SU-DHL-6 (cell line): ENCODE data around the gene FKBP10.
"Not testable (repeated sequence)": the region's sequence is repeated elsewhere in the genome, so short reads cannot be mapped to it uniquely, and the experiment has no call there.

ENCODE experiments used
- H2AFZ ChIP-seq: fragments of 200-600 bp; sonication (generic); 2 replicates; pipeline ENCODE4 v1.6.1; 2014; ENCODE audit warnings: low read depth, mild to moderate bottlenecking, moderate library complexity, mixed read lengths, antibody characterized with exemption, low read length; ENCODE audit not compliant: severe bottlenecking
- H3F3A ChIP-seq: fragments of 200-600 bp; shearing (Covaris generic); 2 replicates; pipeline ENCODE4 v1.6.0; 2016; ENCODE audit warnings: antibody characterized with exemption, mild to moderate bottlenecking; ENCODE audit not compliant: insufficient read depth
- H3K27ac ChIP-seq: fragments of 200-600 bp; sonication (generic); 2 replicates; pipeline ENCODE4 v1.5.1; 2016; ENCODE audit warnings: low read depth, mild to moderate bottlenecking, low read length, moderate library complexity, mixed read lengths
- H3K27me3 ChIP-seq: fragments of 200-600 bp; sonication (generic), shearing (Covaris generic); 2 replicates; pipeline ENCODE4 v1.6.0; 2014; ENCODE audit warnings: mild to moderate bottlenecking, low read length
- H3K36me3 ChIP-seq: fragments of 200-600 bp; sonication (generic); 2 replicates; pipeline ENCODE4 v1.6.1; 2014; ENCODE audit warnings: mild to moderate bottlenecking, low read length, mixed read lengths
- H3K4me2 ChIP-seq: fragments of 300-600, 200-600 bp; shearing (Covaris generic), sonication (generic); 2 replicates; pipeline ENCODE4 v1.6.0; 2014; ENCODE audit warnings: low read length, low read depth, mild to moderate bottlenecking; ENCODE audit not compliant: poor library complexity, severe bottlenecking
- H3K4me3 ChIP-seq: fragments of 200-600 bp; sonication (generic); 2 replicates; pipeline ENCODE4 v1.5.1; 2014; ENCODE audit warnings: antibody characterized with exemption, low read length, mild to moderate bottlenecking, mixed read lengths; ENCODE audit not compliant: insufficient read depth, poor library complexity, severe bottlenecking
- H3K79me2 ChIP-seq: fragments of 200-600 bp; sonication (generic); 2 replicates; pipeline ENCODE4 v1.6.1; 2014; ENCODE audit warnings: mild to moderate bottlenecking, low read length, moderate library complexity; ENCODE audit not compliant: insufficient read depth
- H3K9ac ChIP-seq: fragments of 200-600 bp; sonication (generic); 2 replicates; pipeline ENCODE4 v1.7.0; 2014; ENCODE audit warnings: mild to moderate bottlenecking, low read length
- H3K9me2 ChIP-seq: fragments of 200-600 bp; sonication (generic); replicated peaks from 2 replicates; pipeline ENCODE4 v1.6.1; 2014; ENCODE audit warnings: low read length; ENCODE audit not compliant: insufficient read depth
- H3K9me3 ChIP-seq: fragments of 200-600 bp; sonication (generic); 2 replicates; pipeline ENCODE4 v1.6.1; 2014; ENCODE audit warnings: low read length, mixed read lengths; ENCODE audit not compliant: insufficient read depth
- H4K20me1 ChIP-seq: fragments of 200-600 bp; sonication (generic); 2 replicates; pipeline ENCODE4 v1.6.1; 2014; ENCODE audit warnings: low read depth, mild to moderate bottlenecking, antibody characterized with exemption, low read length, moderate library complexity, mixed read lengths
- EZH2phosphoT487 ChIP-seq: fragments of 200-600 bp; sonication (generic), shearing (Covaris generic); conservative IDR thresholded peaks from 2 replicates; pipeline ENCODE4 v1.6.1; 2018; ENCODE audit warnings: mild to moderate bottlenecking, antibody characterized with exemption, low read length, moderate library complexity, mixed read lengths
- TF ChIP-seq, protein P1 (sequence below): fragments of 200-600 bp; sonication (generic); IDR thresholded peaks from one replicate; pipeline ENCODE4 v1.5.1; 2017; ENCODE audit warnings: antibody characterized with exemption, mild to moderate bottlenecking, low read length, moderate library complexity; ENCODE audit not compliant: insufficient read depth, poor library complexity, severe bottlenecking

Gene FKBP10

DNA sequence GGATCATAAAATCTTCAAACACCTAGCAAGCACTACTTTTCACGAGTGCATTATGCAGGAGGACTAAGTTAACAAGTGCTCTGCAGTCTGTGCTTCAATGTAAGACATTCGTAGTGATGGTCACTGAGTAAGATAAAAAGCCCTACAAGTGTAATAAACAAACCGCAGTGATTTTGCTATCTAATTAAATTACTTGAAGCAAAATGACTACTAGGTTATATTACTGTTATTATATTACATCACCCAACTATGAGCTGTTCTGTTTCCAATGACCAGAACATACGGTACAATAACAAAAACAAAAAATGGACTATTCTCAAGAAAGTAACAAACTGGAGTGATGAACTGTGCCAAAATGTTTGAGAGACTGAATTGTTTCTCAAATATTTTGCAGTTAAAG lies 36.0 kb downstream of the FKBP10 start:
- H3K9me3 ChIP-seq: no peaks in the 10 kb centered on the region
- H3K4me3 ChIP-seq: no peak overlapping the region
- peaks cover 9% of the 10 kb centered on the region for H3K36me3 ChIP-seq
- TF ChIP-seq, protein P1, sequence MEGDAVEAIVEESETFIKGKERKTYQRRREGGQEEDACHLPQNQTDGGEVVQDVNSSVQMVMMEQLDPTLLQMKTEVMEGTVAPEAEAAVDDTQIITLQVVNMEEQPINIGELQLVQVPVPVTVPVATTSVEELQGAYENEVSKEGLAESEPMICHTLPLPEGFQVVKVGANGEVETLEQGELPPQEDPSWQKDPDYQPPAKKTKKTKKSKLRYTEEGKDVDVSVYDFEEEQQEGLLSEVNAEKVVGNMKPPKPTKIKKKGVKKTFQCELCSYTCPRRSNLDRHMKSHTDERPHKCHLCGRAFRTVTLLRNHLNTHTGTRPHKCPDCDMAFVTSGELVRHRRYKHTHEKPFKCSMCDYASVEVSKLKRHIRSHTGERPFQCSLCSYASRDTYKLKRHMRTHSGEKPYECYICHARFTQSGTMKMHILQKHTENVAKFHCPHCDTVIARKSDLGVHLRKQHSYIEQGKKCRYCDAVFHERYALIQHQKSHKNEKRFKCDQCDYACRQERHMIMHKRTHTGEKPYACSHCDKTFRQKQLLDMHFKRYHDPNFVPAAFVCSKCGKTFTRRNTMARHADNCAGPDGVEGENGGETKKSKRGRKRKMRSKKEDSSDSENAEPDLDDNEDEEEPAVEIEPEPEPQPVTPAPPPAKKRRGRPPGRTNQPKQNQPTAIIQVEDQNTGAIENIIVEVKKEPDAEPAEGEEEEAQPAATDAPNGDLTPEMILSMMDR: no peak
- TF ChIP-seq EZH2phosphoT487: no peak
- peak overlapping the region; percentile 87 for H3K27ac ChIP-seq
- H3K9ac ChIP-seq: peak overlapping the region; percentile 29
- peak overlapping the region; percentile 70 for H3K4me2 ChIP-seq
- H3K9me2 ChIP-seq: no peaks in the 10 kb centered on the region
- H3F3A ChIP-seq: peaks cover 46% of the 10 kb centered on the region
- H3K79me2 ChIP-seq: peaks cover 62% of the 10 kb centered on the region
- H4K20me1 ChIP-seq: no peaks in the 10 kb centered on the region
- no peak overlapping the region for H2AFZ ChIP-seq
- no peaks in the 10 kb centered on the region for H3K27me3 ChIP-seq

- Histone ChIP-seq H4K20me1 (no peaks in the 10 kb centered on the region), H2AFZ (no peak overlapping the region), H3K4me2 (peak overlapping the region; percentile 70), H3K9me3 (no peaks in the 10 kb centered on the region), H3K79me2 (peaks cover 64% of the 10 kb centered on the region), H3F3A (peaks cover 49% of the 10 kb centered on the region), H3K27ac (peak overlapping the region; percentile 87), H3K27me3 (no peaks in the 10 kb centered on the region), H3K9me2 (no peaks in the 10 kb centered on the region), H3K4me3 (peak overlapping the region; percentile 13), H3K36me3 (peaks cover 13% of the 10 kb centered on the region), H3K9ac (peak overlapping the region; percentile 29)
- TF ChIP-seq, protein P1: no peak
- no peak for TF ChIP-seq EZH2phosphoT487
Measured at GRCh38 chr17:41849251-41849990, 36.6 kb downstream of the FKBP10 start.

DNA sequence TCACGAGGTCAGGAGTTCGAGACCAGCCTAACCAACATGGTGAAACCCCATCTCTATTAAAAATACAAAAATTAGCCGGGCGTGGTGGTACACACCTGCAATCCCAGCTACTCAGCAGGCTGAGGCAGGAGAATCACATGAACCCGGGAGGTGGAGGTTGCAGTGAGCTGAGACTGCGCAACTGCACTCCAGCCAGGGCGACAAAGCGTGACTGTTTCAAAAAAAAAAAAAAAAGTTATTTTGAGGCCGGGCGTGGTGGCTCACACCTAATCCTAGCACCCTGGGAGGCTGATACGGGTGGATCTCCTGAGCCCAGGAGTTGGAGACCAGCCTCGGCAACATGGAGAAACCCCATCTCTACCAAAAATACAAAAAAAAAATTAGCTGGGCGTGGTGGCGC lies 38.6 kb downstream of the FKBP10 start:
- Histone ChIP-seq H3K27ac (peak overlapping the region; percentile 87; the same call in 1 of the 2 replicates), H3K36me3 (peaks cover 13% of the 10 kb centered on the region), H3K79me2 (peaks cover 79% of the 10 kb centered on the region), H3K4me2 (peak overlapping the region; percentile 70), H3F3A (peaks cover 49% of the 10 kb centered on the region)
- H4K20me1 ChIP-seq, H3K4me3 ChIP-seq, H3K9me2 ChIP-seq, H2AFZ ChIP-seq, H3K9ac ChIP-seq, H3K27me3 ChIP-seq, H3K9me3 ChIP-seq: not testable (repeated sequence)

DNA sequence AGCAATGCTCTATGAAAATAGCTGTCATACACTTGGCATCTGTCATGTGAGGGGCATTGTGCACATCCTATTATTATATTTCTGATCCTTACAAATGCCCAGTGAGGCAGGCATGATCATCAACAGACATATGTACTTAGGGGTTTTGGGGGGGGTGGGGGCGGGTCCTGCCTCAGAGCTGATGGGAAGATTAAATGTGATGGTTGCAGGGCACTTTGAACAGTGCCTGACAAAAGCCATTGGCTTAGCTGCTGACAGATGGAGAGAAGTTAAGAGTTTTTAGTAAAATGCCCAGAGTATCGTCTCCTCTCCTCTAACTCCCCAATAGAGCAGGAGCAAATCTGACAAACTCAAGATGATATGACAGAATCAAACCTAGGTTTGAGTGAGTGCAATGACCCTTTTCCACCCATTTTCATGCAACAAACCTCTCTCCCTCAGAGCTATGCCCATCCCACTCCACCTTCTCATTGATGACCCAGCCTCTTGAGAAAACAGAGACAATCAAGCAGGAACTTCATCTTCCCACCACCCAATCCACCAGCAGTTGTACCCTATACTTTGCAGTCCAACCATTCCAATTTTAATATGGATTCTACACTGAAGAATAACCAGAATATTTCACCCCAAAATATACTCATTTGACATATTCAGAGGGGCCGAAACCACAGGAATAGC lies 47.6 kb downstream of the FKBP10 start:
- no peaks in the 10 kb centered on the region for H3K9me3 ChIP-seq
- no peaks in the 10 kb centered on the region; the same call in 1 of the 2 replicates for H4K20me1 ChIP-seq
- H3K4me3 ChIP-seq: no peak overlapping the region
- no peak overlapping the region for H3K4me2 ChIP-seq
- no peaks in the 10 kb centered on the region for H3K36me3 ChIP-seq
- no peaks in the 10 kb centered on the region for H3K27me3 ChIP-seq
- no peak overlapping the region for H2AFZ ChIP-seq
- TF ChIP-seq EZH2phosphoT487: no peak
- TF ChIP-seq, protein P1: no peak
- H3K9me2 ChIP-seq: no peaks in the 10 kb centered on the region
- H3K79me2 ChIP-seq: peaks cover 84% of the 10 kb centered on the region
- H3K27ac ChIP-seq: no peak overlapping the region
- 0 out of 2 replicates have a peak, but pooled peaks cover 3% of the 10 kb centered on the region for H3F3A ChIP-seq
- H3K9ac ChIP-seq: no peak overlapping the region
